GM13976 (cell line): ENCODE results near the gene TRABD2B.

ENCODE experiments used
- DNase-seq: peaks from one replicate; pipeline ENCODE4 v3.0.0; 2012; ENCODE audit warnings: low spot score
- CTCF ChIP-seq: IDR thresholded peaks from 2 replicates; pipeline ENCODE4 v1.5.1; 2012; ENCODE audit warnings: borderline replicate concordance, mild to moderate bottlenecking; ENCODE audit not compliant: insufficient read depth; ENCODE audit errors: extremely low read depth, missing control alignments, control extremely low read depth
- in situ Hi-C: fragments of 300-500 bp; cut with MboI; formaldehyde crosslinking; loops from one replicate; pipeline ENCODE4 v1.12.0; 2022; ENCODE audit warnings: low sequenced_read_pairs, mixed read lengths, inconsistent platforms; ENCODE audit not compliant: unreplicated experiment

The TRABD2B gene

DNA sequence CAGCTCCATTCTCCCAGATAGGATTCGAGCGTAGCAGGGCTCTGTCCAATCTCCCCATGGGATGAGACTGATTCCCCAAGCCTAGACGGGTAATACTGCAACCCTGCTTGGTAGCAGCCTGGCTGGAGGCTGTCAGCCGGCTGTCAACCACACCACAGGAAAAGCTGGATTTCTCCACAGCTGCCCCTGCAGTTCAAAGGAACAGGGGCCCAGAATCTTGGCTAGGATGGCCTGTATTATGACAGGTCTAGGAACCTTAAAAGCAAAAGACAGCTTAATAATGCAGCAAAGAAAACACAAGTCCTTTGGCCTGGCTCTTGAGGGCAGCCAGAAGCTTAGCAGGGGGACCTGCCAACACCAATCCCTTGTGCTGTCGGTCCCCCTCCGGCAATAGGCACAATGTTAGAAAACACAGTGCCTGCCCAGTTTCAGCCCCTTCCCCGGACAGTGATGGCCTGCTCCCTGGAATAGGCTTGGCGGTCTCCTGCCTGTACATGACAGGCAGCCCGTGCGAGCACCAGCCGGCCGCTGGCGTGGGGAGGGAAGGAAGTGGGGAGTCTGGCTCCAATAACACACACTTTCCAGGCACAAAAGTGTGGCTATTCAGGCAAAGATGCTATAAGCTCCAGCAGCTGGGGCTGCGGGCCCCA, 90.5 kb downstream of the TRABD2B start:
- in situ Hi-C loops, result no loop called here
- no peak for DNase-seq
- TF ChIP-seq CTCF, result no peak

GRCh38 chr1:47906009-47906432, 91.2 kb downstream of the TRABD2B start:
- no peak for DNase-seq
- no peak for TF ChIP-seq CTCF
- in situ Hi-C loops, result no loop called here

- no peak for DNase-seq
- in situ Hi-C loops, result no loop called here
- TF ChIP-seq CTCF, result no peak
Measured at GRCh38 chr1:47903723-47904122, 93.5 kb downstream of the TRABD2B start.

GRCh38 chr1:47901001-47901575, 96.1 kb downstream of the TRABD2B start:
- TF ChIP-seq CTCF, result no peak
- in situ Hi-C loops, result no loop called here
- DNase-seq, result no peak

DNA sequence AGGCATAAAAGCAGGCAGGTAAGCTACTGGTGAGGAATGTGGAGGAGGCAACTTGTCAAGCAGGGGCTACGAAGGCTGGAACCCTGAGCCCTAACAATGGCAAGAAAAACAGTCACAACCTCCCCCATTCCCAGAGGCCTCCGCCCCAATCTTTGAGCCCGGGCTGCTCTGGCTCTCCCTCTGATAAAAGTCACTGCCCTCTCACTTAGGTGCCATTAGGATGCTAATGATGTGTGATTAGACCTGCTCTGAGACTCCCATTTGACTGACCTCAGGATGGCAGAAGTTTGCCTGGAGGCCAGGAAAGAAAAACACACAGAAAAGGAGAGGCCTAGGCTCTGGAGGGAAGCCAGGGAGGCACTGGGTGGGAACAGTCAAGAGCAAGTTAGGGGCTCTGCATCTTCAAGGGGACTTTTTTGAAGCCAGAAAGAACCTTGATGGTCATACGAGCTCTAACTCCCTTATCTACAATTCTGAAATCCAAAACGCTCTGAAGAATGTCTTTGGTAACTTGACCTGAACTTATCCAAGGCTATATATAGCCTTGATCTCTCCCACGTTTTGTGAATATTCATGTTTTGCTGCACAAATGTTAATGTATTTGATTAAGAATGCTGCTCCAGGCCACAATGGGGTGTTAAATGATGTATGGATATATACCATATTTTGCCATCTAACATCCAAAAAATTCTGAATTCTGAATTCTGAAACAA, 98.9 kb downstream of the TRABD2B start:
- no peak for TF ChIP-seq CTCF
- in situ Hi-C loops, result no loop called here
- DNase-seq, result no peak

GRCh38 chr1:47895279-47896125, 101.7 kb downstream of the TRABD2B start:
- TF ChIP-seq CTCF, result no peak
- in situ Hi-C loops, result no loop called here
- DNase-seq, result no peak
